SU-DHL-6 (cell line): ENCODE measurements around the gene BRCA1.

ENCODE experiments used
- H2AFZ ChIP-seq: fragments of 200-600 bp; sonication (generic); 2 replicates; pipeline ENCODE4 v1.6.1; 2014; ENCODE audit warnings: low read depth, mild to moderate bottlenecking, moderate library complexity, mixed read lengths, antibody characterized with exemption, low read length; ENCODE audit not compliant: severe bottlenecking
- H3F3A ChIP-seq: fragments of 200-600 bp; shearing (Covaris generic); 2 replicates; pipeline ENCODE4 v1.6.0; 2016; ENCODE audit warnings: antibody characterized with exemption, mild to moderate bottlenecking; ENCODE audit not compliant: insufficient read depth
- H3K27ac ChIP-seq: fragments of 200-600 bp; sonication (generic); 2 replicates; pipeline ENCODE4 v1.5.1; 2016; ENCODE audit warnings: low read depth, mild to moderate bottlenecking, low read length, moderate library complexity, mixed read lengths
- H3K27me3 ChIP-seq: fragments of 200-600 bp; sonication (generic), shearing (Covaris generic); 2 replicates; pipeline ENCODE4 v1.6.0; 2014; ENCODE audit warnings: mild to moderate bottlenecking, low read length
- H3K36me3 ChIP-seq: fragments of 200-600 bp; sonication (generic); 2 replicates; pipeline ENCODE4 v1.6.1; 2014; ENCODE audit warnings: mild to moderate bottlenecking, low read length, mixed read lengths
- H3K4me2 ChIP-seq: fragments of 300-600, 200-600 bp; shearing (Covaris generic), sonication (generic); 2 replicates; pipeline ENCODE4 v1.6.0; 2014; ENCODE audit warnings: low read length, low read depth, mild to moderate bottlenecking; ENCODE audit not compliant: poor library complexity, severe bottlenecking
- H3K4me3 ChIP-seq: fragments of 200-600 bp; sonication (generic); 2 replicates; pipeline ENCODE4 v1.5.1; 2014; ENCODE audit warnings: antibody characterized with exemption, low read length, mild to moderate bottlenecking, mixed read lengths; ENCODE audit not compliant: insufficient read depth, poor library complexity, severe bottlenecking
- H3K79me2 ChIP-seq: fragments of 200-600 bp; sonication (generic); 2 replicates; pipeline ENCODE4 v1.6.1; 2014; ENCODE audit warnings: mild to moderate bottlenecking, low read length, moderate library complexity; ENCODE audit not compliant: insufficient read depth
- H3K9ac ChIP-seq: fragments of 200-600 bp; sonication (generic); 2 replicates; pipeline ENCODE4 v1.7.0; 2014; ENCODE audit warnings: mild to moderate bottlenecking, low read length
- H3K9me2 ChIP-seq: fragments of 200-600 bp; sonication (generic); replicated peaks from 2 replicates; pipeline ENCODE4 v1.6.1; 2014; ENCODE audit warnings: low read length; ENCODE audit not compliant: insufficient read depth
- H3K9me3 ChIP-seq: fragments of 200-600 bp; sonication (generic); 2 replicates; pipeline ENCODE4 v1.6.1; 2014; ENCODE audit warnings: low read length, mixed read lengths; ENCODE audit not compliant: insufficient read depth
- H4K20me1 ChIP-seq: fragments of 200-600 bp; sonication (generic); 2 replicates; pipeline ENCODE4 v1.6.1; 2014; ENCODE audit warnings: low read depth, mild to moderate bottlenecking, antibody characterized with exemption, low read length, moderate library complexity, mixed read lengths
- CTCF ChIP-seq: fragments of 200-600 bp; sonication (generic); IDR thresholded peaks from one replicate; pipeline ENCODE4 v1.5.1; 2017; ENCODE audit warnings: antibody characterized with exemption, mild to moderate bottlenecking, low read length, moderate library complexity; ENCODE audit not compliant: insufficient read depth, poor library complexity, severe bottlenecking
- EZH2phosphoT487 ChIP-seq: fragments of 200-600 bp; sonication (generic), shearing (Covaris generic); conservative IDR thresholded peaks from 2 replicates; pipeline ENCODE4 v1.6.1; 2018; ENCODE audit warnings: mild to moderate bottlenecking, antibody characterized with exemption, low read length, moderate library complexity, mixed read lengths

Gene BRCA1

GRCh38 chr17:43013296-43013695 is 111.9 kb downstream of the BRCA1 start:
- no peaks in the 10 kb centered on the region for H3K9me3 ChIP-seq
- no peaks in the 10 kb centered on the region for H3K9me2 ChIP-seq
- no peak overlapping the region for H3K4me3 ChIP-seq
- no peaks in the 10 kb centered on the region for H4K20me1 ChIP-seq
- TF ChIP-seq CTCF (no peak), EZH2phosphoT487 (no peak)
- H3K27me3 ChIP-seq: no peaks in the 10 kb centered on the region
- no peak overlapping the region for H3K4me2 ChIP-seq
- H3K79me2 ChIP-seq: no peaks in the 10 kb centered on the region
- no peak overlapping the region for H2AFZ ChIP-seq
- H3K36me3 ChIP-seq: no peaks in the 10 kb centered on the region
- no peak overlapping the region for H3K9ac ChIP-seq
- no peak overlapping the region for H3K27ac ChIP-seq
- H3F3A ChIP-seq: no peaks in the 10 kb centered on the region

- no peak overlapping the region for H3K9ac ChIP-seq
- H3K9me2 ChIP-seq: no peaks in the 10 kb centered on the region
- no peak overlapping the region for H2AFZ ChIP-seq
- no peaks in the 10 kb centered on the region for H3K79me2 ChIP-seq
- no peak for TF ChIP-seq CTCF
- no peak for TF ChIP-seq EZH2phosphoT487
- no peaks in the 10 kb centered on the region for H3K36me3 ChIP-seq
- H3F3A ChIP-seq: no peaks in the 10 kb centered on the region
- no peaks in the 10 kb centered on the region for H3K9me3 ChIP-seq
- H3K27ac ChIP-seq: no peak overlapping the region
- no peak overlapping the region for H3K4me2 ChIP-seq
- no peaks in the 10 kb centered on the region for H4K20me1 ChIP-seq
- H3K27me3 ChIP-seq: no peaks in the 10 kb centered on the region
- no peak overlapping the region for H3K4me3 ChIP-seq
Measured at GRCh38 chr17:43011728-43012472, 113.3 kb downstream of the BRCA1 start.

GRCh38 chr17:43010667-43011308 is 114.4 kb downstream of the BRCA1 start:
- Histone ChIP-seq H3K9ac (no peak overlapping the region), H3K4me2 (no peak overlapping the region), H3K27me3 (no peaks in the 10 kb centered on the region), H4K20me1 (no peaks in the 10 kb centered on the region), H3K79me2 (no peaks in the 10 kb centered on the region), H2AFZ (no peak overlapping the region), H3F3A (no peaks in the 10 kb centered on the region), H3K9me2 (no peaks in the 10 kb centered on the region), H3K27ac (no peak overlapping the region), H3K9me3 (no peaks in the 10 kb centered on the region), H3K36me3 (no peaks in the 10 kb centered on the region), H3K4me3 (no peak overlapping the region)
- no peak for TF ChIP-seq EZH2phosphoT487
- no peak for TF ChIP-seq CTCF
